ENCODE results near the gene SRPK1. TPM values are rescaled to one million over a fixed set of nuclear protein-coding genes. Genes with fewer than 3 reads are reported as not detected.

SRPK1 gene
- total RNA-seq, 1 experiment from 2014 or later: 100 TPM

DNA sequence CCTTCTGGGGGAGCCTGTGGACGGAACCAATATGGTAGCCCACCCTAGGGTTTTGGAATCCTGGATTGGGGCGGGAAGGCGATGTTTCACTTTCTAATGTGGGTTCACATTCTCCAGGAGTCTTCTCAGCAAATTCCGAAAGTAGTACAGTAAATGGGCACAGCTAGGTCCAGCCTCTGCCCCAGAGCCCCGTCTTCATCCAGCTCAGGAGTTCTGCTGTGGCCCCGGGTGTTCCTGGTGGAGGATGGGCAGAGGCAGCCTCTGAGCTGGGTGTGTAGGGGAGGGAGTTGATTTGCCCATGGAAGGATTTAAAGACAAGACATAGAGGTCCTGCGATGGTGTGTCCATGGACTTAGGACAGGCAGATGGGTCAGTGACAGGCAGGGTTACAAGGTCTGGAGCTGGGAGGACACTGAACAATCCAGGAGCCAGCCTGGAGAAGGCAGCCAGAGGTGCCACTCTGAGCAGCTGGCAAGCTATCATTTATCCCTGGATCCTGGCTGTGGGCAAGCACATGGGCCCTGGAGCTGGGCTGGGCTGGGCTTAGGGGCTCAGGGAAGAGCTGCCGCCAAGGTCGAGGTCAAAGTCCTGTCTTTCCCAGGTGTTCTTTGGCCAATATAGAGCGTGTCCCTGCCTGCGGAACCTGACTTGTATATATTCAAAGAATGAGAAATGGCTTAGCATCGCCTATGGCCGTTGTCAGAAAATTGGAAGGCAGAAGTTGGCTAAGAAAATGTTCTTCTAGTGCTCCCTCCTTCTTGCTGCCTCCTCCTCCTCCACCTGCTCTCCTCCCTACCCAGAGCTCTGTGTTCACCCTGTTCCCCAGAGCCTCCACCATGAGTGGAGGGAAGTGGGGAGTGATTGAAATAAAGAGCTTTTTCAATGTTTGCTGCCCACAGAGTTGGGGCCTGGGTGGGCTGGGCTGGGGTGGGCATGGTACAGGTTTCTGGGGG is 133.4 kb downstream of the SRPK1 start:
- Histone ChIP-seq H3K9ac (ENCODE audit: low read length) (no peak overlapping the region), H3K9me2 (replicated peaks; ENCODE audit: low read length) (no peaks in the 10 kb centered on the region), H3K27ac (ENCODE audit: low read length) (no peak overlapping the region), H3K9me3 (ENCODE audit: low read length) (no peaks in the 10 kb centered on the region), H3K79me2 (ENCODE audit: low read length) (no peaks in the 10 kb centered on the region), H3K4me2 (ENCODE audit: low read length) (peak overlapping the region; percentile 12; the same call in 1 of the 2 replicates), H2AFZ (ENCODE audit: low read length) (no peak overlapping the region), H3F3A (ENCODE audit: low read length, unreplicated experiment) (no peaks in the 10 kb centered on the region), H3K4me3 (ENCODE audit: low read length) (no peak overlapping the region; the same call in 1 of the 2 replicates), H3K27me3 (ENCODE audit: low read length) (peaks cover 35% of the 10 kb centered on the region), H3K4me1 (ENCODE audit: insufficient read depth, low read length) (no peaks in the 10 kb centered on the region), H4K20me1 (ENCODE audit: low read length) (no peaks in the 10 kb centered on the region), H3K36me3 (ENCODE audit: low read depth, low read length) (no peaks in the 10 kb centered on the region)
- intact Hi-C loops (cut with micrococcal nuclease): loop anchor here (1.0 kb wide), 1 partner anchor 11 kb away; no protein-coding TSS in a partner anchor
- POLR2A ChIA-PET (ENCODE audit: unreplicated experiment): no interaction called here
- TF ChIP-seq EZH2 (IDR thresholded peaks at IDR 0.05; ENCODE audit: low read length, unreplicated experiment) (no peak), CTCF (conservative IDR thresholded peaks at IDR 0.05; ENCODE audit: low read depth, low read length) (no peak), EZH2phosphoT487 (IDR thresholded peaks at IDR 0.05; ENCODE audit: borderline replicate concordance, low read length) (no peak)
- no peak; the same call in 1 of the 2 replicates for ATAC-seq
- no TSS peak for BruUV-seq (replicated peaks)
- CTCF ChIA-PET: no interaction called here
- no peak for DNase-seq

GRCh38 chr6:35786810-35787209 is 134.1 kb downstream of the SRPK1 start:
- peaks cover 35% of the 10 kb centered on the region for H3K27me3 ChIP-seq (ENCODE audit: low read length)
- H3K36me3 ChIP-seq (ENCODE audit: low read depth, low read length): no peaks in the 10 kb centered on the region
- H3F3A ChIP-seq (ENCODE audit: low read length, unreplicated experiment): no peaks in the 10 kb centered on the region
- H3K9me3 ChIP-seq (ENCODE audit: low read length): no peaks in the 10 kb centered on the region
- CTCF ChIA-PET: no interaction called here
- no peaks in the 10 kb centered on the region for H3K9me2 ChIP-seq (replicated peaks; ENCODE audit: low read length)
- H3K4me2 ChIP-seq (ENCODE audit: low read length): peak overlapping the region; percentile 12; the same call in 1 of the 2 replicates
- H3K9ac ChIP-seq (ENCODE audit: low read length): no peak overlapping the region
- BruUV-seq (replicated peaks): no TSS peak
- POLR2A ChIA-PET (ENCODE audit: unreplicated experiment): interaction anchor here (0.8 kb wide), 1 partner anchor 12 kb away, joined by 4 read pairs; no protein-coding TSS in a partner anchor
- DNase-seq (no peak), ATAC-seq (peak; percentile 46; the same call in 1 of the 2 replicates)
- intact Hi-C loops (cut with micrococcal nuclease): loop anchor here (1.0 kb wide), 1 partner anchor 11 kb away; no protein-coding TSS in a partner anchor
- peak overlapping the region; percentile 42; the same call in 1 of the 2 replicates for H2AFZ ChIP-seq (ENCODE audit: low read length)
- no peaks in the 10 kb centered on the region for H3K79me2 ChIP-seq (ENCODE audit: low read length)
- no peak overlapping the region for H3K27ac ChIP-seq (ENCODE audit: low read length)
- peak overlapping the region; percentile 6; the same call in 1 of the 2 replicates for H3K4me3 ChIP-seq (ENCODE audit: low read length)
- TF ChIP-seq EZH2 (IDR thresholded peaks at IDR 0.05; ENCODE audit: low read length, unreplicated experiment) (no peak), EZH2phosphoT487 (IDR thresholded peaks at IDR 0.05; ENCODE audit: borderline replicate concordance, low read length) (no peak), CTCF (conservative IDR thresholded peaks at IDR 0.05; ENCODE audit: low read depth, low read length) (no peak)
- no peaks in the 10 kb centered on the region for H4K20me1 ChIP-seq (ENCODE audit: low read length)
- no peaks in the 10 kb centered on the region for H3K4me1 ChIP-seq (ENCODE audit: insufficient read depth, low read length)

Measured in PC-3 (cell line).